LHCN-M2 (cell line): Measurements from ENCODE around the gene OR2D3. TPM values are rescaled to one million over a fixed set of nuclear protein-coding genes. Genes with fewer than 3 reads are reported as not detected.
"Not testable (repeated sequence)": the region's sequence is repeated elsewhere in the genome, so short reads cannot be mapped to it uniquely, and the experiment has no call there.

ENCODE experiments used
- DNase-seq: peaks from one replicate; pipeline ENCODE4 v3.0.0-alpha.2; 2012; ENCODE audit warnings: low read depth
- total RNA-seq: library from RNA; depleted of rRNA; stranded (reverse); fragments of >200 nt; gene quantifications from 2 replicates; pipeline ENCODE4 v1.2.3, GENCODE V29; 2014; rRNA removed

The OR2D3 gene
- total RNA-seq, 1 experiment from 2014 or later = not detected

- DNase-seq = no peak
Measured at GRCh38 chr11:6928916-6929315, 8.1 kb downstream of the OR2D3 start.

- DNase-seq = no peak
Measured at GRCh38 chr11:6931146-6931713, 10.4 kb downstream of the OR2D3 start.

GRCh38 chr11:6932145-6932544 lies 11.3 kb downstream of the OR2D3 start:
- no peak for DNase-seq

GRCh38 chr11:6941970-6942369 lies 21.2 kb downstream of the OR2D3 start:
- DNase-seq = no peak

GRCh38 chr11:6943131-6943530 lies 22.3 kb downstream of the OR2D3 start:
- DNase-seq = no peak

- DNase-seq = not testable (repeated sequence)
Measured at GRCh38 chr11:6954248-6954647, 33.4 kb downstream of the OR2D3 start.

- DNase-seq = no peak
Measured at GRCh38 chr11:6962141-6962540, 41.3 kb downstream of the OR2D3 start.

DNA sequence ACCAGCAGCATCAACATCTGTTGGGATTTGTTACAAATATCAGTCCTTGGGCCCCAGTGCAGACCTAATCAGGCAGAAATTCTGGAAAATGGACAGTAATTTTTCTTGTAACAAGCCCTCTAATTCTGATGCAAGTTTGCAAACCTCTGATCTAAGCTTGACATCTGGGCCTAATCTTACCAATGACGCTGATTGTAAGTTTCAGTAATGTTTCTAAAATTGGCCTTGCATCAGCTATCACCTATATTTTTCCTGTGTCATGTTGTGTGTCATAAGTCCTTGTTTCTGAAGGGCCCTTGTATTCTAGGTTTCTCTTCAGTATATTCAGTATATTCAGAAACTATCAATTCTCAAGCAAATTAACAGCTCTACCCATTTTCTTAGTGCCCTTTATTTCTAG lies 41.9 kb downstream of the OR2D3 start:
- DNase-seq = no peak

- DNase-seq = peak; percentile 30
Measured at GRCh38 chr11:6968816-6969215, 48.0 kb downstream of the OR2D3 start.

DNA sequence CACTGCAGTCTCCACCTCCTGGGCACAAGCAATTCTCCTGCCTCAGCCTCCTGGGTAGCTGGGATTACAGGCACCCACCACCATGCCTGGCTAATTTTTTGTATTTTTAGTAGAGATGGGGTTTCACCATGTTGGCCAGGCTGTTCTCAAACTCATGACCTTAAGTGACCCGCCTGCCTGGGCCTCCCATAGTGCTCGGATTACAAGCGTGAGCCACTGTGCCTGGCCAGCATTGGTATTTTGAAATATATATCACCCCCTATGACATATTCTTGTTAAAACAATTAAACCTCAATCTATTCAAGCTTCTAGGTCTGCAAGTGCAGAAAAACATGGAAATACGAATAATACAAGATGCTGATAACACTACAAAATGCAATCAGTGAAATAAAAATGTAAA lies 49.1 kb downstream of the OR2D3 start:
- peak; percentile 42 for DNase-seq

Other genes starting within 250 kb of the OR2D3 start
- 98.6 and 427 TPM in 2 replicates for gene MRPL17, start 237.7 kb upstream of the OR2D3 start, total RNA-seq
- gene OR2AG2, start 149.0 kb upstream of the OR2D3 start, total RNA-seq = 0.19 TPM in 1 of 2 replicates, not detected in the other
- gene OR2AG1, start 138.0 kb upstream of the OR2D3 start, total RNA-seq = not detected in 2 replicates
- not detected in 2 replicates for gene OR6A2, start 121.3 kb upstream of the OR2D3 start, total RNA-seq
- not detected in 2 replicates for gene OR10A5, start 75.3 kb upstream of the OR2D3 start, total RNA-seq
- gene OR10A2, start 57.9 kb upstream of the OR2D3 start, total RNA-seq = not detected in 2 replicates
- gene OR10A4, start 44.4 kb upstream of the OR2D3 start, total RNA-seq = not detected in 2 replicates
- not detected in 2 replicates for gene OR2D2, start 28.5 kb upstream of the OR2D3 start, total RNA-seq
- 1.4 and 1.5 TPM in 2 replicates for gene ZNF215, start 5.4 kb downstream of the OR2D3 start, total RNA-seq
- 1.1 and 1.5 TPM in 2 replicates for gene ZNF214, start 99.3 kb downstream of the OR2D3 start, total RNA-seq
- not detected in 2 replicates for gene NLRP14, start 99.5 kb downstream of the OR2D3 start, total RNA-seq
- not detected in 2 replicates for gene RBMXL2, start 168.0 kb downstream of the OR2D3 start, total RNA-seq